Mononuclear cell (primary cell): ENCODE results near the gene DPPA5. TPM values are rescaled to one million over a fixed set of nuclear protein-coding genes. Genes with fewer than 3 reads are reported as not detected.

Experiments
- total RNA-seq: library from RNA; depleted of rRNA; stranded (reverse); fragments of >200 nt; gene quantifications from one replicate; pipeline ENCODE4 v1.2.3, GENCODE V29; 2012

The DPPA5 gene
- total RNA-seq, 1 donor, result not detected

Other genes with a start within 250 kb of the DPPA5 start
- not detected for gene KHDC1L, start 128.8 kb downstream of the DPPA5 start, total RNA-seq
- 0.21 TPM for gene KHDC1, start 91.1 kb downstream of the DPPA5 start, total RNA-seq
- not detected for gene KHDC3L, start 8.4 kb upstream of the DPPA5 start, total RNA-seq
- gene OOEP, start 15.6 kb upstream of the DPPA5 start, total RNA-seq, result not detected
- 1.6 TPM for gene DDX43, start 40.6 kb upstream of the DPPA5 start, total RNA-seq
- gene CGAS, start 98.0 kb upstream of the DPPA5 start, total RNA-seq, result 22.4 TPM
- 39.9 TPM for gene MTO1, start 107.5 kb upstream of the DPPA5 start, total RNA-seq
- 24,083 TPM for gene EEF1A1, start 166.8 kb upstream of the DPPA5 start, total RNA-seq